GM18526 (cell line): ENCODE results near the gene PRMT1.

Source experiments
- POLR2A ChIP-seq: IDR thresholded peaks from 3 replicates; pipeline ENCODE4 v1.6.1; 2011; ENCODE audit not compliant: insufficient read length; ENCODE audit errors: extremely low read depth

Gene PRMT1

GRCh38 chr19:49690079-49690655, 13.1 kb downstream of the PRMT1 start:
- no peak for TF ChIP-seq POLR2A

- no peak for TF ChIP-seq POLR2A
Measured at GRCh38 chr19:49690656-49691242, 13.7 kb downstream of the PRMT1 start, which contains the start of gene CPT1C. Gene CPT1C, plus strand, starts transcription at chr19:49691116. Its CDS starts 1,137 bp downstream, at chr19:49692253.

GRCh38 chr19:49691243-49692146, 14.4 kb downstream of the PRMT1 start:
- no peak for TF ChIP-seq POLR2A

GRCh38 chr19:49692147-49692506, 15.1 kb downstream of the PRMT1 start:
- no peak for TF ChIP-seq POLR2A

- TF ChIP-seq POLR2A = no peak
Measured at GRCh38 chr19:49696115-49696514, 19.0 kb downstream of the PRMT1 start.

GRCh38 chr19:49696865-49697264, 19.8 kb downstream of the PRMT1 start:
- no peak for TF ChIP-seq POLR2A

GRCh38 chr19:49699364-49699763, 22.3 kb downstream of the PRMT1 start:
- TF ChIP-seq POLR2A = no peak

GRCh38 chr19:49700563-49700962, 23.5 kb downstream of the PRMT1 start:
- no peak for TF ChIP-seq POLR2A

GRCh38 chr19:49701271-49701786, 24.3 kb downstream of the PRMT1 start:
- no peak for TF ChIP-seq POLR2A

- TF ChIP-seq POLR2A = no peak
Measured at GRCh38 chr19:49704888-49705642, 28.0 kb downstream of the PRMT1 start.

GRCh38 chr19:49705919-49706318, 28.8 kb downstream of the PRMT1 start:
- no peak for TF ChIP-seq POLR2A

GRCh38 chr19:49710372-49710951, 33.4 kb downstream of the PRMT1 start:
- TF ChIP-seq POLR2A = no peak

- TF ChIP-seq POLR2A = no peak
Measured at GRCh38 chr19:49712397-49712859, 35.4 kb downstream of the PRMT1 start.

GRCh38 chr19:49713236-49713845, 36.3 kb downstream of the PRMT1 start:
- no peak for TF ChIP-seq POLR2A

- no peak for TF ChIP-seq POLR2A
Measured at GRCh38 chr19:49716154-49716553, 39.1 kb downstream of the PRMT1 start.

- no peak for TF ChIP-seq POLR2A
Measured at GRCh38 chr19:49718511-49718910, 41.4 kb downstream of the PRMT1 start.
